K562 (cell line): ENCODE measurements around the gene SRGAP3. TPM values are rescaled to one million over a fixed set of nuclear protein-coding genes. Genes with fewer than 3 reads are reported as not detected.

Experiments
- ADNP ChIP-seq: fragments of 200-800 bp; sonication (Bioruptor generic); IDR thresholded peaks from 2 replicates; pipeline ENCODE4 v1.6.1; 2016; ENCODE audit warnings: missing genetic modification characterization, missing compliant biosample characterization
- DPF2 ChIP-seq: fragments of 450-650 bp; IDR thresholded peaks from 2 replicates; pipeline ENCODE4 v1.6.1; 2016
- KDM5B ChIP-seq: fragments of 200-600 bp; sonication (generic); IDR thresholded peaks from 2 replicates; pipeline ENCODE4 v1.6.1; 2012; ENCODE audit warnings: low read depth, mild to moderate bottlenecking, moderate library complexity, low read length, control low read depth, inconsistent platforms; ENCODE audit not compliant: insufficient replicate concordance
- SAFB2 ChIP-seq: fragments of 200-400 bp; formaldehyde crosslinking; IDR thresholded peaks from 2 replicates; pipeline ENCODE4 v1.6.1; 2018; ENCODE audit warnings: borderline replicate concordance, low read length, low read depth, moderate library complexity; ENCODE audit not compliant: severe bottlenecking
- SIN3B ChIP-seq: fragments of 450-650 bp; IDR thresholded peaks from 2 replicates; pipeline ENCODE4 v1.6.1; 2017; ENCODE audit warnings: low read depth, mild to moderate bottlenecking, moderate library complexity
- polyA plus RNA-seq, 8 experiments: library from polyadenylated mRNA; depleted of rRNA in 4 of 8; stranded (reverse) in 5 of 8; unstranded in 3 of 8; fragments of >200 nt; fragmentation: Nextera tagmentation in 2 of 8; fragmentation: Illumina TruSeq in 1 of 8; extraction: Ambion mirVana in 2 of 8; extraction: Trizol in 1 of 8; gene quantifications; 2 replicates each; pipeline versions ENCODE4 v1.2.1 to v1.2.3, GENCODE V29; 2011 to 2014; ENCODE audit warnings: inconsistent platforms in 1 of 8, missing spikeins in 1 of 8
- total RNA-seq, 7 experiments: library from RNA; depleted of rRNA in 6 of 7; stranded (reverse); fragments of >200 nt in 6 of 7; fragmentation: Illumina TruSeq in 2 of 7; extraction: Trizol in 2 of 7; gene quantifications; 2 replicates each; pipeline versions ENCODE4 v1.2.1 to v1.2.3, GENCODE V29; 2011 to 2021; ENCODE audit warnings: low replicate concordance in 1 of 7
- TF ChIP-seq, protein P1 (sequence below), 2 experiments: IDR thresholded peaks; 2 replicates each; pipeline ENCODE4 v1.6.1; 2012; ENCODE audit warnings: improper control_type of control experiment in 2 of 2, low read depth in 2 of 2, low read length in 2 of 2, borderline replicate concordance in 1 of 2
- TF ChIP-seq, protein P2 (sequence below): fragments of 200-800 bp; sonication (Bioruptor generic); IDR thresholded peaks from 2 replicates; pipeline ENCODE4 v1.6.1; 2016; ENCODE audit warnings: missing genetic modification characterization, missing compliant biosample characterization

The SRGAP3 gene
- total and polyA plus RNA-seq, 9 of the 15 experiments (the other 6 are each of a cell fraction or from before 2014, with no cell fraction given): 0.11 to 0.85 (median 0.35) TPM; not detected in 2

- TF ChIP-seq, protein P1, sequence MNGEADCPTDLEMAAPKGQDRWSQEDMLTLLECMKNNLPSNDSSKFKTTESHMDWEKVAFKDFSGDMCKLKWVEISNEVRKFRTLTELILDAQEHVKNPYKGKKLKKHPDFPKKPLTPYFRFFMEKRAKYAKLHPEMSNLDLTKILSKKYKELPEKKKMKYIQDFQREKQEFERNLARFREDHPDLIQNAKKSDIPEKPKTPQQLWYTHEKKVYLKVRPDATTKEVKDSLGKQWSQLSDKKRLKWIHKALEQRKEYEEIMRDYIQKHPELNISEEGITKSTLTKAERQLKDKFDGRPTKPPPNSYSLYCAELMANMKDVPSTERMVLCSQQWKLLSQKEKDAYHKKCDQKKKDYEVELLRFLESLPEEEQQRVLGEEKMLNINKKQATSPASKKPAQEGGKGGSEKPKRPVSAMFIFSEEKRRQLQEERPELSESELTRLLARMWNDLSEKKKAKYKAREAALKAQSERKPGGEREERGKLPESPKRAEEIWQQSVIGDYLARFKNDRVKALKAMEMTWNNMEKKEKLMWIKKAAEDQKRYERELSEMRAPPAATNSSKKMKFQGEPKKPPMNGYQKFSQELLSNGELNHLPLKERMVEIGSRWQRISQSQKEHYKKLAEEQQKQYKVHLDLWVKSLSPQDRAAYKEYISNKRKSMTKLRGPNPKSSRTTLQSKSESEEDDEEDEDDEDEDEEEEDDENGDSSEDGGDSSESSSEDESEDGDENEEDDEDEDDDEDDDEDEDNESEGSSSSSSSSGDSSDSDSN (IDR thresholded peaks at IDR 0.05; ENCODE audit: borderline replicate concordance in 1 of 2, low read depth in 2 of 2, low read length in 2 of 2): no peak
- TF ChIP-seq SIN3B: no peak
- TF ChIP-seq ADNP: no peak
- no peak for TF ChIP-seq KDM5B
- no peak for TF ChIP-seq DPF2
- no peak for TF ChIP-seq SAFB2
- TF ChIP-seq, protein P2, sequence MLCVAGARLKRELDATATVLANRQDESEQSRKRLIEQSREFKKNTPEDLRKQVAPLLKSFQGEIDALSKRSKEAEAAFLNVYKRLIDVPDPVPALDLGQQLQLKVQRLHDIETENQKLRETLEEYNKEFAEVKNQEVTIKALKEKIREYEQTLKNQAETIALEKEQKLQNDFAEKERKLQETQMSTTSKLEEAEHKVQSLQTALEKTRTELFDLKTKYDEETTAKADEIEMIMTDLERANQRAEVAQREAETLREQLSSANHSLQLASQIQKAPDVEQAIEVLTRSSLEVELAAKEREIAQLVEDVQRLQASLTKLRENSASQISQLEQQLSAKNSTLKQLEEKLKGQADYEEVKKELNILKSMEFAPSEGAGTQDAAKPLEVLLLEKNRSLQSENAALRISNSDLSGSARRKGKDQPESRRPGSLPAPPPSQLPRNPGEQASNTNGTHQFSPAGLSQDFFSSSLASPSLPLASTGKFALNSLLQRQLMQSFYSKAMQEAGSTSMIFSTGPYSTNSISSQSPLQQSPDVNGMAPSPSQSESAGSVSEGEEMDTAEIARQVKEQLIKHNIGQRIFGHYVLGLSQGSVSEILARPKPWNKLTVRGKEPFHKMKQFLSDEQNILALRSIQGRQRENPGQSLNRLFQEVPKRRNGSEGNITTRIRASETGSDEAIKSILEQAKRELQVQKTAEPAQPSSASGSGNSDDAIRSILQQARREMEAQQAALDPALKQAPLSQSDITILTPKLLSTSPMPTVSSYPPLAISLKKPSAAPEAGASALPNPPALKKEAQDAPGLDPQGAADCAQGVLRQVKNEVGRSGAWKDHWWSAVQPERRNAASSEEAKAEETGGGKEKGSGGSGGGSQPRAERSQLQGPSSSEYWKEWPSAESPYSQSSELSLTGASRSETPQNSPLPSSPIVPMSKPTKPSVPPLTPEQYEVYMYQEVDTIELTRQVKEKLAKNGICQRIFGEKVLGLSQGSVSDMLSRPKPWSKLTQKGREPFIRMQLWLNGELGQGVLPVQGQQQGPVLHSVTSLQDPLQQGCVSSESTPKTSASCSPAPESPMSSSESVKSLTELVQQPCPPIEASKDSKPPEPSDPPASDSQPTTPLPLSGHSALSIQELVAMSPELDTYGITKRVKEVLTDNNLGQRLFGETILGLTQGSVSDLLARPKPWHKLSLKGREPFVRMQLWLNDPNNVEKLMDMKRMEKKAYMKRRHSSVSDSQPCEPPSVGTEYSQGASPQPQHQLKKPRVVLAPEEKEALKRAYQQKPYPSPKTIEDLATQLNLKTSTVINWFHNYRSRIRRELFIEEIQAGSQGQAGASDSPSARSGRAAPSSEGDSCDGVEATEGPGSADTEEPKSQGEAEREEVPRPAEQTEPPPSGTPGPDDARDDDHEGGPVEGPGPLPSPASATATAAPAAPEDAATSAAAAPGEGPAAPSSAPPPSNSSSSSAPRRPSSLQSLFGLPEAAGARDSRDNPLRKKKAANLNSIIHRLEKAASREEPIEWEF: no peak
Observed at GRCh38 chr3:9121366-9122001, 128.0 kb downstream of the SRGAP3 start (continued).
